Measurements from ENCODE around the gene NEMP1. TPM values are rescaled to one million over a fixed set of nuclear protein-coding genes. Genes with fewer than 3 reads are reported as not detected.

NEMP1 gene
- total and polyA plus RNA-seq, 2 of the 13 experiments (the other 11 are each of a cell fraction or from before 2014, with no cell fraction given), result 11.4 to 12.9 TPM

GRCh38 chr12:57124261-57124877 is 45.8 kb upstream of the NEMP1 start:
- Histone ChIP-seq H3K79me2 (ENCODE audit: insufficient read depth, low read length) (peaks cover 7% of the 10 kb centered on the region), H3K27ac (ENCODE audit: extremely low read length, insufficient read depth, low read length) (no peak overlapping the region), H3K4me2 (ENCODE audit: low read depth, low read length) (no peak overlapping the region), H3K27me3 (ENCODE audit: control insufficient read depth in 1 of 2, insufficient read depth in 2 of 2, low read length in 2 of 2) (no peaks in the 10 kb centered on the region; a peak in 1 of 5 replicates), H3K4me1 (ENCODE audit: insufficient read depth, low read length) (peaks cover 10% of the 10 kb centered on the region), H3K9ac (ENCODE audit: insufficient read depth, low read depth, low read length) (no peak overlapping the region), H3K9me3 (ENCODE audit: low read length) (no peaks in the 10 kb centered on the region), H2AFZ (ENCODE audit: low read length) (no peak overlapping the region), H4K20me1 (ENCODE audit: insufficient read depth, low read length) (no peaks in the 10 kb centered on the region), H3K4me3 (replicated peaks in 1 of 3; ENCODE audit: insufficient read depth in 1 of 3, low read depth in 2 of 3, low read length in 3 of 3) (no peak overlapping the region), H3K36me3 (replicated peaks in 1 of 2; ENCODE audit: control insufficient read depth in 1 of 2, insufficient read depth in 2 of 2, low read length in 2 of 2) (no peaks in the 10 kb centered on the region)
- ChIA-PET CTCF (ENCODE audit: low intra/inter-chr PET ratio, low total read pairs) (interaction anchor here (2.3 to 2.7 kb wide), 3 partner anchors 48 to 59 kb away, joined by 28 to 47 read pairs (median 37); no protein-coding TSS in a partner anchor), POLR2A (interaction anchor here (0.9 to 16.0 kb wide), 7 partner anchors 9 to 59 kb away, joined by 3 to 827 read pairs (median 5); partner anchors contain the start of genes LRP1-AS and NEMP1)
- ATAC-seq, result peak; percentile 49
- peak; percentile 73 for DNase-seq (ENCODE audit: low spot score)
- peak; percentile 92 for FAIRE-seq
- in situ Hi-C loops (cut with HindIII; ENCODE audit: extremely low pct_ligation_motif_present, low pct_unique_long_range_greater_than_20kb), result no loop called here
- no TSS peak for BruUV-seq (replicated peaks)
- 16% methylated on average over 10 of the region's 10 CpGs for WGBS (ENCODE audit: low lambda C conversion rate)
- intact Hi-C loops (cut with micrococcal nuclease; ENCODE audit: unreplicated experiment), result loop anchor here (1.0 kb wide), 1 partner anchor 59 kb away; no protein-coding TSS in a partner anchor
- TF ChIP-seq ATM (IDR thresholded peaks at IDR 0.05; ENCODE audit: borderline replicate concordance), result no peak
- TF ChIP-seq CENPX (CRISPR knock-in tag; IDR thresholded peaks at IDR 0.05), result no peak
- peak; percentile 51; the same call in 1 of the 2 replicates for TF ChIP-seq SIN3B (IDR thresholded peaks at IDR 0.05; ENCODE audit: low read length)
- no peak for TF ChIP-seq NFYC (CRISPR knock-in tag; IDR thresholded peaks at IDR 0.05)
- no peak for TF ChIP-seq CBX1 (IDR thresholded peaks at IDR 0.05; ENCODE audit: low read depth)
- TF ChIP-seq ZNF570 (CRISPR knock-in tag; IDR thresholded peaks at IDR 0.05; ENCODE audit: borderline replicate concordance), result no peak
- no peak for TF ChIP-seq KDM5B (CRISPR knock-in tag; IDR thresholded peaks at IDR 0.05; ENCODE audit: borderline replicate concordance)
- no peak for TF ChIP-seq ZNF576 (CRISPR knock-in tag; IDR thresholded peaks at IDR 0.05)
- TF ChIP-seq PPARG (CRISPR knock-in tag; conservative IDR thresholded peaks at IDR 0.05), result 0 out of 2 replicates have a peak, but pooled peaks have one; percentile 12
- no peak for TF ChIP-seq MAZ (IDR thresholded peaks at IDR 0.05; ENCODE audit: borderline replicate concordance, low read depth, low read length)
- TF ChIP-seq MAZ (CRISPR knock-in tag; IDR thresholded peaks at IDR 0.05; ENCODE audit: low read depth), result 0 out of 2 replicates have a peak, but pooled peaks have one; percentile 42
- TF ChIP-seq ZFX (CRISPR knock-in tag; IDR thresholded peaks at IDR 0.05; ENCODE audit: low read depth), result peak; percentile 32; the same call in 1 of the 2 replicates
- TF ChIP-seq ZBTB44 (CRISPR knock-in tag; IDR thresholded peaks at IDR 0.05), result no peak
- TF ChIP-seq ATF3 (CRISPR knock-in tag; IDR thresholded peaks at IDR 0.05), result no peak
- no peak for TF ChIP-seq TCF7 (IDR thresholded peaks at IDR 0.05; ENCODE audit: low read depth)
- peak; percentile 26; the same call in 1 of the 2 replicates for TF ChIP-seq SOX5 (CRISPR knock-in tag; IDR thresholded peaks at IDR 0.05; ENCODE audit: borderline replicate concordance)
- no peak for TF ChIP-seq RBFOX2 (IDR thresholded peaks at IDR 0.05; ENCODE audit: low read depth, low read length)
- 0 out of 2 replicates have a peak, but pooled peaks have one; percentile 23 for TF ChIP-seq ATF1 (CRISPR knock-in tag; IDR thresholded peaks at IDR 0.05)
- TF ChIP-seq SMC3 (IDR thresholded peaks at IDR 0.05; ENCODE audit: low read length), result peak; percentile 93
- TF ChIP-seq TFDP1 (CRISPR knock-in tag; IDR thresholded peaks at IDR 0.05; ENCODE audit: borderline replicate concordance), result peak; percentile 35; the same call in 1 of the 2 replicates
- TF ChIP-seq HHEX (CRISPR knock-in tag; IDR thresholded peaks at IDR 0.05), result no peak
- TF ChIP-seq ELF1 (CRISPR knock-in tag; IDR thresholded peaks at IDR 0.05), result peak; percentile 32; the same call in 1 of the 2 replicates

All from HepG2 (cell line).